ENCODE results near the gene SGPP2. TPM values are rescaled to one million over a fixed set of nuclear protein-coding genes. Genes with fewer than 3 reads are reported as not detected.
"Not testable (repeated sequence)": the region's sequence is repeated elsewhere in the genome, so short reads cannot be mapped to it uniquely, and the experiment has no call there.

SGPP2 gene
- total RNA-seq, 4 donors from 2014 or later, result 38.7 to 61.3 (median 59.0) TPM

DNA sequence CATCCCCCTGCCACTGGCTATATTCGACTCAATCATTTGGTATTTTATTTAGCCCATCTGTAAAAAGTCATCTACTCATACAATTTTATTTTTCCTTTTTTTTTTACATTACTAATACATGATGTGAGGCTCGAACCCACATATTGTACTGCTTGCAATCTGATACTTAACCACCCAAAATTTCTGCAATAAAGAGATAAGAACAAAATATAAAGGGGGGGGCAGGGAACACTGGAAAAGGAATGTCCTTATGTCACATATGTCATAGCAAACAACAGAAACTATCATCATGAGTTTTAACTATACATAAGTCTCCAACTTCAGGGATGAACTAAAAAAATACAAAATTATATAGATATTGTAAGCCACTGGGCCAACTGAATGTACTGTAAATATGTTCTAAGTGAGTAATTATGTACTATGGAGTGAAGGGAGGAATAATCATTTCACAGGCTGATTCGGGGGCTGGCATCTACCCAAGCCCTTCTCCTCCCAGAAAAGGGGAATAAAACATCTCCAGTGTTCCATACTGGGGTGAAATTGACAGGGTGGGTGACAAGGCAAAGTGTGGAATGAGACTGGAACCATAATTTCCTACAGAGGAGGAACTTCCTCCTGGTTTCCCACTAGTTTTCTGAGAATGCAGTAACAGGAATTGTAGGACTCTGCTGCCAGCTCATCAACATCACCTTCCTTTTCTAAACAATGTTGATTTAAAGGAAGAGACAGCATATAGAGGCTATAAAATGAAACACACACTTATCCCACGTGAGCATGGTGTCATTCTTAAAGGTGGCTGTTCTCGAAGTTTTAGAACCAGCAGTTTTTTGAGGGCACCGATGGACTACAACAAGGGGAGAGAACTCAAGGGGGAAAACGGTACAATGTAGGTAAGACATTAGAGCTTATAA, 152.1 kb downstream of the SGPP2 start:
- no peak overlapping the region for H3K4me3 ChIP-seq (ENCODE audit: low read depth, poor library complexity, severe bottlenecking)
- no peak for DNase-seq (ENCODE audit: low spot score in 2 of 2)
- 77 to 84% methylated on average over 7 of the region's 7 CpGs for WGBS, 2 donors
- intact Hi-C loops (cut with DNase I; ENCODE audit: low total_unique reads), result no loop called here
- TF ChIP-seq, protein P1, sequence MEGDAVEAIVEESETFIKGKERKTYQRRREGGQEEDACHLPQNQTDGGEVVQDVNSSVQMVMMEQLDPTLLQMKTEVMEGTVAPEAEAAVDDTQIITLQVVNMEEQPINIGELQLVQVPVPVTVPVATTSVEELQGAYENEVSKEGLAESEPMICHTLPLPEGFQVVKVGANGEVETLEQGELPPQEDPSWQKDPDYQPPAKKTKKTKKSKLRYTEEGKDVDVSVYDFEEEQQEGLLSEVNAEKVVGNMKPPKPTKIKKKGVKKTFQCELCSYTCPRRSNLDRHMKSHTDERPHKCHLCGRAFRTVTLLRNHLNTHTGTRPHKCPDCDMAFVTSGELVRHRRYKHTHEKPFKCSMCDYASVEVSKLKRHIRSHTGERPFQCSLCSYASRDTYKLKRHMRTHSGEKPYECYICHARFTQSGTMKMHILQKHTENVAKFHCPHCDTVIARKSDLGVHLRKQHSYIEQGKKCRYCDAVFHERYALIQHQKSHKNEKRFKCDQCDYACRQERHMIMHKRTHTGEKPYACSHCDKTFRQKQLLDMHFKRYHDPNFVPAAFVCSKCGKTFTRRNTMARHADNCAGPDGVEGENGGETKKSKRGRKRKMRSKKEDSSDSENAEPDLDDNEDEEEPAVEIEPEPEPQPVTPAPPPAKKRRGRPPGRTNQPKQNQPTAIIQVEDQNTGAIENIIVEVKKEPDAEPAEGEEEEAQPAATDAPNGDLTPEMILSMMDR (IDR thresholded peaks at IDR 0.05), result no peak
- TF ChIP-seq POLR2A (IDR thresholded peaks at IDR 0.05), result no peak

DNA sequence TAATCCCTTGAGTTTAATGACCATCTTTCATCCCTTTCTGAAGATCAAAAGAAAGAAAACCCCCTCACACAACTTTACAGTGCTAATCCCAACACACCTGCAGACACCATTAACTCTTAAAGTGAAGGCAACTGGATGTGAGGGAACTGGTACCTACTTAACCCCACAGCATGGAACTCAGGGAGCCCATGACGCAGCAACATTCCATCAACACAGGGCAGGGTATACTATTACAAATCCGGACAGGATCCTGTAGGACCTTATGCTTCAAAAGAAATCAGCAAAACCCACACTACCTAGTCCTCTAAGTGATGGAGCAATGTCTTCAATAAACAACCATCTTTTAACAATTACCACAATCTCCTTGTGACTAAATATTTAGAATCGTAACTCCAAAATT, 153.0 kb downstream of the SGPP2 start:
- no peak for DNase-seq (ENCODE audit: low spot score in 2 of 2)
- intact Hi-C loops (cut with DNase I; ENCODE audit: low total_unique reads), result no loop called here
- WGBS, 2 donors, result 88 to 97% methylated on average over 3 of the region's 3 CpGs
- H3K4me3 ChIP-seq (ENCODE audit: low read depth, poor library complexity, severe bottlenecking), result no peak overlapping the region
- no peak for TF ChIP-seq POLR2A (IDR thresholded peaks at IDR 0.05)
- TF ChIP-seq, protein P1 (IDR thresholded peaks at IDR 0.05), result no peak

DNA sequence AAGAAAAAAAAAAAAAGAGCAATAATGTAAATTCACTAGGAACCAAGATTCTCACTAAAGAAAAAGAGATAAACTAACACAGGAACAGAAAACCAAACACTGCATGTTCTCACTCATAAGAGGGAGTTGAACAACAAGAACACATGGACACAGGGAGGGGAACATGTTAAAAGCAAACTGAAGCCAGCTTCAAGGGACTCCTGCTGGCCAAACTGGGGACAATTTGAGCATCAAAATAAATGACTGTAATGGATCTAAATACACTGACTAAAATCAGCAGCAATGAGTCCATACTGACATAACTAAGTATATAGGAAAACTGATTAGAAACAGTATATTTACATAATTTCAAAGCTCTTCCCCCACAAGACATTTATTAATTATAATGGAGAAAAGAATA, 158.6 kb downstream of the SGPP2 start:
- TF ChIP-seq, protein P1 (IDR thresholded peaks at IDR 0.05), result no peak
- no peak for TF ChIP-seq POLR2A (IDR thresholded peaks at IDR 0.05)
- DNase-seq (ENCODE audit: low spot score in 2 of 2), result no peak
- no peak overlapping the region for H3K4me3 ChIP-seq (ENCODE audit: low read depth, poor library complexity, severe bottlenecking)
- intact Hi-C loops (cut with DNase I; ENCODE audit: low total_unique reads), result no loop called here

DNA sequence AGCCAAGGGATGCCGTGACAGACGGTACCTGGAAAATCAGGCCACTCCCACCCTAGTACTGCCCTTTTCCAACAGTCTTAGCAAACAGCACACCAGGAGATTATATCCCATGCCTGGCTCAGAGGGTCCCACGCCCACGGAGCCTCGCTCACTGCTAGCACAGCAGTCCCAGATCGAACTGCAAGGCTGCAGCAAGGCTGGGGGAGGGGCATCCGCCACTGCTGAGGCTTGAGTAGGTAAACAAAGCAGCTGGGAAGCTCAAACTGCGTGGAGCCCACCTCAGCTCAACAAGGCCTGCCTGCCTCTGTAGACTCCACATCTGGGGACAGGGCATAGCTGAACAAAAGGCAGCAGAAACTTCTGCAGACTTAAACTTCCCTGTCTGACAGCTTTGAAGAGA, 160.2 kb downstream of the SGPP2 start:
- H3K4me3 ChIP-seq (ENCODE audit: low read depth, poor library complexity, severe bottlenecking); DNase-seq (ENCODE audit: low spot score in 2 of 2); intact Hi-C loops (cut with DNase I; ENCODE audit: low total_unique reads): not testable (repeated sequence)
- WGBS, 2 donors, result 99% methylated on average over 8 of the region's 8 CpGs

DNA sequence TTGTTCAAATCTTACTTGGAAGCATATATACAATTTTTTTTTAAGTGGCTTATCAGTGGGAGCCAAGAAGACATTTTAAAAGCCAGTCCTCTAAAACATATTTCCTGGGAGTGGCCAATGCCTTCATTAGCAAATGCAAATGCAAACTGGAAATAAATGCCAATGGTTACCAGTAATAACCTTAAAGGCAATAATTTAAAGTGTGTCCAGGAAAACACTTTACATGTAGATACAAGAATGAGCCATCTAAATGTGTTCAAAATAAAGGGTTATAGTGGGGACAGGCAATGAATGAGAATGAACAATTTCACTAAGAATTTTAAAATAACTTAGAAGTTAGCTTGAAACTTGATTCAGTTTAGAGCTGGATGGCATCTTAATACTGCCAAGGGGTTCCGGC, 167.3 kb downstream of the SGPP2 start:
- no peak for TF ChIP-seq POLR2A (IDR thresholded peaks at IDR 0.05)
- TF ChIP-seq, protein P1 (IDR thresholded peaks at IDR 0.05), result no peak
- WGBS, 2 donors, result 93 to 96% methylated on average over 1 of the region's 1 CpG
- H3K4me3 ChIP-seq (ENCODE audit: low read depth, poor library complexity, severe bottlenecking), result no peak overlapping the region
- DNase-seq (ENCODE audit: low spot score in 2 of 2), result no peak
- intact Hi-C loops (cut with DNase I; ENCODE audit: low total_unique reads), result no loop called here

DNA sequence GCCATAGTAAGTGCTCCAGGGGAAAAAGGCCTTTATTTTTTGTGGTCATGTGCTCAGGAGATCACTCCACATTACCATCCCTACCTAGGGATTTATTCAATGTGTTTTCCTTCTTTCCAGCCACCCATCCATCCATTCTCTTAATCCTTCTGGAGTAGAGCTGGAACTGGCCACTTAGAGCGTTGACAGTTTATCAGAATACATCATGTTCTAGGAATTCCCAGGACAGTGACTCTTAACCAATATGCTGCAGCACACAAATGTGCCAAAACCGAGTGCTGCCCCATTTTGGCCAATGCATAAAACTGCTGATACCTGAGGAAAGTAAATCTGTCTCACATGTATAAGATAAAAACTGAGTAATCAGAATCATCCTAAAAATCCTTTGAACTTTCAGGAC, 167.8 kb downstream of the SGPP2 start:
- whole genome bisulfite sequencing, 2 donors, result 77 to 84% methylated on average over 2 of the region's 2 CpGs
- intact Hi-C loops (cut with DNase I; ENCODE audit: low total_unique reads), result no loop called here
- no peak for DNase-seq (ENCODE audit: low spot score in 2 of 2)
- no peak for TF ChIP-seq POLR2A (IDR thresholded peaks at IDR 0.05)
- TF ChIP-seq, protein P1 (IDR thresholded peaks at IDR 0.05), result no peak
- no peak overlapping the region for H3K4me3 ChIP-seq (ENCODE audit: low read depth, poor library complexity, severe bottlenecking)
